Measurements from ENCODE around the gene RFC2.

Gene RFC2

GRCh38 chr7:74193913-74194312 is 60.3 kb downstream of the RFC2 start:
- no peak for DNase-seq (ENCODE audit: extremely low read depth in 1 of 2, low read depth in 1 of 2)

- no peak for DNase-seq (ENCODE audit: extremely low read depth in 1 of 2, low read depth in 1 of 2)
Measured at GRCh38 chr7:74193054-74193453, 61.1 kb downstream of the RFC2 start.

GRCh38 chr7:74191231-74191630 is 63.0 kb downstream of the RFC2 start:
- DNase-seq (ENCODE audit: extremely low read depth in 1 of 2, low read depth in 1 of 2), result no peak

GRCh38 chr7:74190259-74190658 is 63.9 kb downstream of the RFC2 start:
- DNase-seq (ENCODE audit: extremely low read depth in 1 of 2, low read depth in 1 of 2), result no peak

GRCh38 chr7:74187915-74188675 is 66.1 kb downstream of the RFC2 start:
- no peak for DNase-seq (ENCODE audit: extremely low read depth in 1 of 2, low read depth in 1 of 2)

- no peak for DNase-seq (ENCODE audit: extremely low read depth in 1 of 2, low read depth in 1 of 2)
Measured at GRCh38 chr7:74185636-74186035, 68.6 kb downstream of the RFC2 start.

GRCh38 chr7:74185016-74185415 is 69.2 kb downstream of the RFC2 start:
- DNase-seq (ENCODE audit: extremely low read depth in 1 of 2, low read depth in 1 of 2), result no peak

- no peak for DNase-seq (ENCODE audit: extremely low read depth in 1 of 2, low read depth in 1 of 2)
Measured at GRCh38 chr7:74183653-74184450, 70.3 kb downstream of the RFC2 start.

GRCh38 chr7:74183142-74183541 is 71.1 kb downstream of the RFC2 start:
- DNase-seq (ENCODE audit: extremely low read depth in 1 of 2, low read depth in 1 of 2), result no peak

- DNase-seq (ENCODE audit: extremely low read depth in 1 of 2, low read depth in 1 of 2), result no peak
Measured at GRCh38 chr7:74182453-74183090, 71.6 kb downstream of the RFC2 start.

GRCh38 chr7:74181821-74182220 is 72.4 kb downstream of the RFC2 start:
- no peak for DNase-seq (ENCODE audit: extremely low read depth in 1 of 2, low read depth in 1 of 2)

Data from activated CD8-positive, alpha-beta memory T cell treated with anti-CD3 and anti-CD28 coated beads for 1 hour (primary cell).